Eye (tissue), 1 donor: ENCODE measurements around the gene CPZ.

Experiments
- DNase-seq: peaks from one replicate; pipeline ENCODE4 v3.0.0-alpha.2; 2015

CPZ gene

DNA sequence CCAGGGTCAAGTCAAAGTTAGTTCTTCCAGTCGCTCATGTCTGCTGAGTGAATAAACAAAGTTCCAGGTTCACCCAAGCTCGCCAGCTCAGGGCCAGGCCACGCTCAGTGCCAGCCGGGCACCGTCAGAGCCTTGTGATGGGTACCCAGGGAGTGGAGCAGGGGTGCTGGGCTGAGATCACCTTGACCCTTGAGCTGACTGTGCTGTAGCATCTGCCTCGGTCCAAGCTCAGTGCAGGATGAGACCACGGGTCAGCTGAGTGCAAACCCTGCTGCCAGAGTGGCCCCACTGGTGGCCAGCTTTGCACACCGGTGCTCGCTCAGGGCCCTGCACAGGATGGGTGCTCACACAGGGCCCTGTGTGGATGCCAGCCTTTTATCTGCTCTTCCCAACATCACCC, 4.3 kb downstream of the CPZ start:
- no peak for DNase-seq

- DNase-seq = no peak
These were observed 4.8 kb downstream of the CPZ start for GRCh38 chr4:8597319-8597718.

DNA sequence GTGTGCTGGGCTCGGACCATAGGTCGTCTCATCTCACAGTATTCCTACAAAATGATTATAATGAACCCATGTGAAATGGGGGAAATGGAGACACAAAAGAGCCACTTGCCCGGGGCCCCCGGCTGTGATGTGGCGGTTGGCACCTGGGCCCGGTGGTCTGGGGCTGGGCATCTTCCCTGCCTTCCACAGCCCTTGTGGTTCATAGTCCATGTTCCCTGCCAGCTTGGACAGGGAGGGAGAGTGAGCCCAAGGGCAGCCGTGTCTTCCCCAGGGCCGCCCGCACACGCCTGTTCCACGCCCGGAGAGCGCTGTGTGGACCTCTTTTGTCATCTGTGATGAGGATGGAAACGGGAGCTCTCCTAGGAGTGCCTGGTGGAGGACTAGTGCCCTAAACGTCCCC, 5.2 kb downstream of the CPZ start:
- DNase-seq = no peak

DNA sequence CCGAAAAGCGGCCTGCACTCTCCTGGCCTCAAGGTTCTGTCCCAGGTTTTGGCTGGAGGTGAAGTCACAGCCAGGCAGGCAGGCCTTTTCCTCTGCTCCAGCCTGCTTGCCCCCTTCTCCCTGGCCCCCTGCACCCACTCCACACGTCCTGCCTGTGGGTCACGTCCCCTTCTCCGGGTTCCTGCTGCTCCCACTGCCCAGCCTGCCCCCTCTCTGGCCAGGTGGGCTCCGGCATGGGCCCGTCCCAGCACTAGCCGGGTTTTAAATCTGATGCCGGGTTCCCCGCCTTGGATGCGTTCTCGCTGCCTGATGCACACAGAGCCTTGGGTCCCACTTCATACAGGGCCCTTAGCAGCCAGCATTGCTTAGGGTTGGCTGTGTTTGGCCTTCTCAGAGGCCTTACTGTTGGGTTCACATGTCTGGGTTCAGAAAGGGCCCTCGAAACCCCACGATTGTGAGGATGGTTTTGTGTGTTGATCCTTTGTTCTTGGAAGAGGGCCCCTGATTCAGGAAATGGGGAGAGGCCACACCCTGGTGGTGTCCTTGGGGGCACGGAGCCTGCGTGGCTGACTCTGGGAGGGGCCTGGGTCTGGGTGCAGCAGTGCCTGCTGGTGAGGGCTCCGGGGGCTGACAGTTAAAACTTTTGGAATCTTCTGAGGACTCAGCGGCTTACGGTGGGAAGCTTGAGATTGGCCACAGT, 6.0 kb downstream of the CPZ start:
- DNase-seq = no peak

DNA sequence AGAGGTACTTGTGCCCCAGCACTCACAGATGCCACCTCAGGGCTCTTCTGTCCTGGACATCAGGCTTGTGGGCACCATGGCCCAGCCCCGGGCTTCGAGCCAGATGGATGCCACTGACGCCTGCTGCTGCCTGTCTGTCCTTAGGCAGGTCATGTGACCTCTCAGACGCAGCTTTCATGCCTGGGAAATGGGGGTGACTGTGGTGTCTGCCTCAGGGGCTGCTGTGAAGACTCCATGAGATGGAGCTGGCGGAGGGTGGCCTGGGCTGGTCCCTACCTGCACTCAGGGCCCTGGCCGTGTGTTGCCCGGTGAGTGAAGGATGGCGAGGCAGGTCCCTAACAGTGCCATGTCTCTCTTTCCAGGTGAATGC, 6.5 kb downstream of the CPZ start:
- DNase-seq = no peak

- peak; percentile 73 for DNase-seq
These were observed 7.1 kb downstream of the CPZ start for GRCh38 chr4:8599657-8600056.

GRCh38 chr4:8600266-8600665, 7.7 kb downstream of the CPZ start:
- DNase-seq = no peak

DNA sequence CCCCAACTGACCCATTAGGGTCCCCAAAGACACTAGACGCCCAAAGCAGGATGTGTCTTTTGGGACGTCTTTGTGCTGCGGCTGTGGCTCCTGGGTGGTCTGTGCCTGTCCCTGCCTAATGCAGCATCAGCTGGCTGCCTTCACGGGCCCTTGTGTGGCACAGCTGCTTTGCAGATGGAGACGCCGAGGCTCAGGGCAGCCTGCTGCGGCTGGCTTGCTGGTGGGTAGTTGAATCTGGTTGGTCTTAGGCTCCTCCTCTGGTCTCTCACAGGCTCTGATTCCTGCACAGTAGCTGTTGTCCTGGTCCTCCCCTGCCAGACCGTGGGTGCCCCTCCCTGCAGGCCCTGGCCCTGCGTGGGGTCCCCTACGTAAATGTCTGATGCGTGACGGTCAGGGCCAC, 8.1 kb downstream of the CPZ start:
- peak; percentile 81 for DNase-seq

DNA sequence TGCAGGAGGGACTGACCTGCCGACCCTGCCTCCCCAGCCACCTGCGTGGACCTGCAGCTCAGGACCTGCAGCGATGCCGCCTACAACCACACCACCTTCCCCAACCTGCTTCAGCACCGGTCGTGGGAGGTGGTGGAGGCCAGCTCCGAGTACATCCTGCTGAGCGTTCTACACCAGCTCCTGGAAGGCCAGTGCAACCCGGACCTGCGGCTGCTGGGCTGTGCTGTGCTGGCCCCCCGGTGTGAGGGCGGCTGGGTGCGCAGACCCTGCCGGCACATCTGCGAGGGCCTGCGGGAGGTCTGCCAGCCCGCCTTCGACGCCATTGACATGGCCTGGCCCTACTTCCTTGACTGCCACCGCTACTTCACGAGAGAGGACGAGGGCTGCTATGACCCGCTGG, 8.5 kb downstream of the CPZ start:
- no peak for DNase-seq

DNA sequence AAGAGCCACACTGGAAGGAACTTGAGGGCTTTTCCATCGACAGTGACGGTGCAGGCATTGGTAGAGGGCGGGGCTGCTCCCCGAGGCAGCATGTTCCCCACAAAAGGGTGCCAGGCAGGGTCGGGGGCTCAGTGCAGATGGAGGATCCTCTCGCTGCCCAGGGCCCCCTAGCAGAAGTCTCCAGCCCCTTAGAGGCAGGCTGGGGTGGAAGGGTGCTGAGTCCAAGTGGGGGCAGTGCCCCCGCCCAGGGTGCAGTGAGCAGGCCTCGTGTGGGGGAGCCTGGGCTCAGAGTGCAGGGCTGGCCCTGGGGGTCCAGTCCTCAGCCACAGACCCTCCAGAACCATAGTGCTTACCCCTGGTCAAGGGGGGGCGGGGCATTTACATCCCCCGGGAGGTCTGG, 9.0 kb downstream of the CPZ start:
- no peak for DNase-seq

DNA sequence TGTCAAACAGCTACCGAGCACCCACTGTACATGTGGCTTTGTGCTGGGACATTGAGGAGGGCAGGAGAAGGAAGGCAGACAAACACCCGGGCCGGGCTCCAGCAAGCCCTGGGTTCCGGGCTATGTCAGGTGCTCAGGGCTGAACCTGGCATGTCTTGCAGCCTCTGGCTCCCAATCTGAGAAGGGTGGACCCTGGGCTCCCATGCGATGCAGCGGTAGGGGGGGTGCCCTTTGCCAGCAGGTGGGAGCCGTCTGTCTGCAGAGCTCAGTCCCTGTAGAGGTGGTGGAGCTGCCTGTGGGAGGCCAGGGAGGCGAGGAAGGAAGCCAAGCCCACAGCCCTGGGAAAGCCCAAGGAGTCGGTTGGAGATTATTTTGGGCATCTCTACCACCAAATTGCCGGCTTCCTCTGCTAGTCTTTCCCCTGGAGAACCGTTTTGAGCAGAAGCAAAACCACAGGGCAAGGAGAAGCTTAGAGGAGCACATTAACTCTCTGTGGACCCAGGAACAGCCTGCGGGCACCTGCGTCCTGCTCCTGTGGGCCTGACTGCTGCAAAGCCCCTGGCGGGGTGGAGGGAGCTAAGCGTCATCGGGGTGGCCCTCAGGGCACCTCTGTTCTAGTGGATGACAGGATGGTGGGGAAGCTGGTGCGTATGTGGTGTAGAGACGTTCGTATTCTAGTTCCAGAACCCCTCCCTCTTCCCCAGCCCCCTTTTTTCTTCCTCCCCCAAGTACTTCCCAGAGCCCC, 10.3 kb downstream of the CPZ start:
- DNase-seq = no peak

DNA sequence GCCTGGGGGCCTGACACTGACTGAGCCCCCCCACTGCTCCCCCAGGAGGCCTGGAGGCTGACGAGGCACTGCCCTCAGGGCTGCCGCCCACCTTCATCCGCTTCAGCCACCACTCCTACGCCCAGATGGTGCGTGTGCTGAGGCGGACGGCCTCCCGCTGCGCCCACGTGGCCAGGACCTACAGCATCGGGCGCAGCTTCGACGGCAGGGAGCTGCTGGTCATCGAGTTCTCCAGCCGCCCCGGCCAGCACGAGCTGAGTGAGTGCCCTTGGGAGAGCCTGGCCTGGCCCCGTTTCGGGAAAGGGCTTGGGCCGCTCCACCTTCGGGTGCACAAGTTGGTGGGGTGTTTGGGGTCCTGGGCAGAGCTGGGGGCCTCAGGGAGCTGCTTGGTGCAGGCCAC, 11.4 kb downstream of the CPZ start:
- DNase-seq = no peak

- DNase-seq = no peak
These were observed 12.7 kb downstream of the CPZ start for GRCh38 chr4:8605289-8605688.

- no peak for DNase-seq
These were observed 13.9 kb downstream of the CPZ start for GRCh38 chr4:8606476-8606875.

- DNase-seq = no peak
These were observed 14.4 kb downstream of the CPZ start for GRCh38 chr4:8606966-8607365.

DNA sequence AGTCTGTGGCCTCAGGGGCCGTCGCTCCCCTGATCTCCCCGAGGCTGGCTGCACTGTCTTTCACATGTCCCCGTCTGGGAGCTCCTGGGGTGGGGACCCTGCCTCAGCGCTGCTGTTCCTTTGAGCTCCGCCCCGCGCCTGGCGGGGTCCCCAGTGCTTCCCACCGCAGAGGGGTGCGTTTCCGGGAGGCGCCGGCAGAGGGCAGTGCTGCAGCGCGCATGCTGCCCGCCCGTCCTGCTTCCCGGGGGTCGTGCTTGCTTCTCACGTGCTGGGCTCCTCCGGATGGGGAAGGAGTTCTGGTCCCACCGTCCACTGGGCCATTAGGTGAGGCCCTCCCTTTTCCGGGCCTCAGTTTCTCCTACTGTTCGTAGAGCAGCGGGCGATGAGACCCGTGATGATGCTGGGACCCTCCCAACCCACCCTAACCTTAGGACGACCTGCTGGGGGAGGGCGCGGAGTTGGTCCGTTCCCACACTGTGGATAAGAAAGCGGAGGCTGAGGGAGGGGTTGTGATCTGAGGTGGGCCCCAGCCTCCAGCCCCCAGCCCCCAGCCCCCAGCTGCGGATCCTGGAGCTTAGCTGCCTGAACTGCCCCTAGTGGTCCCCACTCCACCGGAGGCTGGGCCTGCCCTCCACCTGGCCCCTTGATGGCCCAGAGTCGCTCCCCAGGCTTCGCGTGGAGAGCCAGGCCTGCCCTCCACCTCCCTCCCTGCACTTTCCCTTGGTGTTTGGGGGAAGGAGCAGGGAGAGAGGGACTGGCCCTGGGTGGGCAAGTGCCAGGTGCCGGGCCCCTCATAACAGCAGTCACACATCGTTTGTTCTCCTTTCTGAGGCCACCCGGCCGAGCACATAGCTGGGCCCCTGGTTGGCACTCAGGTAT, 15.3 kb downstream of the CPZ start:
- peak; percentile 90 for DNase-seq

DNA sequence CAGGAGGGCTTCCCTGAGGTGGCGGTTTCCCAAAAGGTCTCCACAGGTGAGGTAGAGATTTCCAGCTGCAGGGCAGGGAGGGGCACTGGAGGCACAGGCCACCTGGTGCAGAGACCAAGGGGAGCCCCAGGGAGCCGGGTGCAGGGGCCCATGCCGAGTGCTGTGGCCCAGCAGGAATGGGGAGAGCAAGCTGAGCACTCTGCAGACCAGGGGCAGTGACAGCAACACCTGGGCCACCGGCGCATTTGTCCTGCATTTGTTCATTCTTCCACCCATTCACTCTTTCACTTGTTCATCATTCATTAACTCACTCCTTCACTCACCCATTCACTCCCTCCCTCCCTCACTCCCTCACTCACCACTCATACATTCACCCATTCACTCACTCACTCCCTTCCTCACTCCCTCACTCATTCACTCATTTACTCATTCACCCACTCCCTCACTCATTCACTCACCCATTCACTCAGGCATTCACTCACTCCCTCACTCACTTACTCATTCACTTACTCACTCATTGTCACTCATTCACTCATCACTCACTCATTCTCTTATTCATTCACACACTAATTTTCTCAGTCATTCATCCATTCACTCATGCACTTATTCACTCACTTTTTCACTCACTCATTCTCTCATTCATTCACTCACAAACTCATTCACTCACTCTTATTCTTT, 16.3 kb downstream of the CPZ start:
- no peak for DNase-seq

DNA sequence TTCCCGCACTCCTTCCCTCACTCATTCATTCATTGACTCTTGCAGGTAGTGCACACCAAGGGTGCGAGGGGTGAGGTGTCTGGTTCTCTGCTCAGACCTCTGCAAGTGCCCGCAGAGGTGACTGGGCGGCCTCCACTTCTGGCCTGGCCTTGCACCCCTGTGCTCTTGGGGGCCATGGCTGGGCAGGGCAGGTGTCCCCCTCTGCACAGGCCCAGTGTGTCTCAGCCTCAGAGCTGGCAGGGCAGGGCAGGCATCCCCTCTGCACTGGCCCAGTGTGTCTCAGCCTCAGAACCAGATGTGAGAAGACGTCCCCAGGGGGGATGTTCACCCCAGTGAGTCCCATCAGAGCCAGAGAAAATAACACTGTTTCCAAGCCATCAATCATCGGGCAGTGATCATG, 16.8 kb downstream of the CPZ start:
- no peak for DNase-seq

DNA sequence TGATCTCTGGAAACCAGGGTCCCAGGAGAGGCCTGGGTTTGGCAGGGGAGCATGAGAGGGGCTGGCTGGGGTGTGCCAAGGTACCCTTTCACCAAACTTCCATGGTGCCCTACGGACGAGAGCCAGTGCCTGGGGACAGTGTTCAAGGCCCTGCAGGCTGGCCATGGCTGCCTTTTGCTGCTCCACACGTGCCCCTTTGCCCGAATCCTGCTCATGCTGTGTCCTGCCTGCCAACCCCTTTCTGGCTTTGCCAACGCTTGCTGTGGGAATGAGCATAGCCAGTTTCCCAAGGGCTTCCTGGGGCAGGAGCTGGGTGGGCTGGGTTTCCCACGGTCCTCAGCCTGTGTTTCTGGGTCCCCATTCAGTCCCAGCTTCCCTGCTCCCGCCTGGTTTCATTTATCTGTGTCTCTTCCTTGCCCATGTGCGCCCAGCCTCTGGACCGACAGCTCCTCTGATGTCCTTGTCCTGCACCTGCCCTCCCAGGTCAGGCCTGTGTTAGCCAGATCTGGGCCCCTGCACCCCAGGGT, 17.3 kb downstream of the CPZ start:
- DNase-seq = no peak

DNA sequence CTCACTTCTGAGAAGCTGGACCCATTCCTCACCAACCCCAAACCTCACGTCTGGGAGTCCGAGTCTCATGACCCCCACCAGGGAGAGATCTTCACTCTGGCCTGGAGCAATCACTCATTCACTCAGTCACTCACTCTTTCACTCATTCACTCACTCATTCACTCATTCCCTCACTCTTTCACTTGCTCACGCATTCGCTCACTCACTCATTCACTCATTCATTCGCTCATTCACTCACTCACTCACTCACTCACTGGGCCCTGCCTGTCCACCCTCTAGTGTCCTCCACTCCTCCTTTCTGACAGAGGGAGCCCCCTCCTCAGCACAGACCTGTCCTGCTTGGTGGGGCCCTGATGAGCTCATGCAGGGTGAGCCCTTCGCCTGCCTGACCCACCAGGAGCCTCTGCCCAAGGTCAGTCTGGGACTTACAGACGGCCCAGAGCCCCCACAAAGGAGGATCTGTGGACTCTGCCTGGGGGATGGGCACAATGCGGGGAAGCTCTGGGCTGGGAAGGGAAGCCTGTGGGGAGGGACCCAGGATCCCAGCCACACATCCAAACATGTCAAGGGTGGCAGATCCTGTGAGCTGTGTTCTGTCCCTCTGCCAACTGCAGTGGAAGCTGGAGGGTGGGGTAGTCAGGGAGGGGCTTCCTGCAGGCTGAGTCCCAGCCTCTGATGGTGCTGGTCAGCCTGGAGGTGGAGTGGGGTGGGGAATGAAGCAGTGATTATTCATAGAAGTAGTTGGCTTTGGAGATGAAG, 18.5 kb downstream of the CPZ start:
- DNase-seq = no peak

DNA sequence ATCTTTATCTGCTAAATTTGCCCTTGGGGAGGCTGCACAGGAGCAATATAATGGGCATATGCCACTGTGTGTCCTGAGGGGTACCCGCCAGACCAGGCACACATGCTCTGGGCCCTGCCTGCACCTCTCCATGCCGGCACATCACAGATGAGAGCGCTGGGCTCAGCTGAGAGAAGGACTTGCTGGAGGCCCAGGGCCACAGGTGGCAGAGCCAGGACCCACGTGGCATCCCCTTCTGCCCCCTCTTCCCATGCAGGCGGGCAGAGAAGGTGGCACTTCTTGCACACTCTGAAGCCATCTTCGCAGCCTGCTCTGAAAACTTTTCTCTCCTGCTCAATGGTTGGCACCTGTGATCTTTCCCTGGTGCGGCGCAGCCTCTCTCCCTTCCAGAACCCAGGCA, 20.1 kb downstream of the CPZ start:
- DNase-seq = no peak
